Mucosa of descending colon (tissue), 3 donors: ENCODE data around the gene LCN1. TPM values are rescaled to one million over a fixed set of nuclear protein-coding genes. Genes with fewer than 3 reads are reported as not detected.

ENCODE experiments used
- ATAC-seq: fragments of 200-7000 bp; cut with Tn5 transposase; one replicate; pipeline ENCODE4 v1.9.1; 2020; ENCODE audit warnings: mild to moderate bottlenecking, moderate library complexity
- DNase-seq, 3 donors: peaks; one replicate each; pipeline ENCODE4 v3.0.0-alpha.2; 2020
- H3K36me3 ChIP-seq: fragments of 200-600 bp; one replicate; pipeline ENCODE4 v1.8.0; 2021; ENCODE audit warnings: low read depth, mild to moderate bottlenecking
- H3K4me1 ChIP-seq: fragments of 200-600 bp; one replicate; pipeline ENCODE4 v1.8.0; 2021; ENCODE audit warnings: low read depth, mild to moderate bottlenecking
- H3K4me3 ChIP-seq: fragments of 200-600 bp; one replicate; pipeline ENCODE4 v1.8.0; 2021; ENCODE audit warnings: mild to moderate bottlenecking
- H3K9me3 ChIP-seq: fragments of 200-600 bp; one replicate; pipeline ENCODE4 v1.8.0; 2021; ENCODE audit warnings: mild to moderate bottlenecking
- intact Hi-C, 2 donors: fragments of 100-400 bp; cut with DNase I in 1 of 2; cut with micrococcal nuclease in 1 of 2; formaldehyde crosslinking; loops; one replicate each; pipeline versions ENCODE4 v1.11.0 to v1.11.1; 2022; cut with DNase I, micrococcal nuclease
- total RNA-seq, 3 donors: library from RNA; stranded (reverse); fragmentation: NEBNext Ultra II Directional in 2 of 3; extraction: Animal tissue kit (Norgen Biotek cat#: 25700) in 2 of 3; gene quantifications; one replicate each; pipeline versions ENCODE4 v1.2.1 to v1.2.4, GENCODE V29; 2021 to 2023
- TF ChIP-seq, protein P1 (sequence below): fragments of 200-600 bp; IDR thresholded peaks from one replicate; pipeline ENCODE4 v1.8.0; 2022; ENCODE audit warnings: antibody characterized with exemption, mild to moderate bottlenecking
- donor health status: DM: no; HTN: no; CAD: no; lungs with moderate emphysema.
- donor health status: DM: no; HTN: no; CAD: no.
- donor health status: DM: no; HTN: yes; CAD: no.

Gene LCN1
- total RNA-seq, 3 donors from 2014 or later, result not detected

DNA sequence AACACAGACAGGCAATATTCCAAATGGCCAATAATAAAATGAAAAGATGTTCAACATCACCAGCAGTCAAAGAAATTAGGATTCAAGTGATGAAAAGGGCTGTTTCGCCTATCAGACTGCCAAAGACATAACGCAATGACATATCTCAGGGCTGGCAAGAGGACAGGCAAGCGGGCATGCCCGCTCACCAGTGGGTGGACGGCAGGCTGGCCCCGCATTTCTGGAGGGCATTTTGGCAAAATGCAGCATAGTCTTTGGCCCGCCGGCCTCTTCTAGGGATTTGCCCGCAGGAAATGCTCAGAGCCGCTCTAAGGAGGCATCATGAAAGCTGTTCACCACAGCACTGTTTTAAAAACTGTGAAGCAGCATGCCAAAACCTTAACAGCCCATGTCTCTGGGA is 43.0 kb upstream of the LCN1 start:
- Histone ChIP-seq H3K9me3 (no peaks in the 10 kb centered on the region), H3K36me3 (no peaks in the 10 kb centered on the region), H3K4me3 (no peak overlapping the region), H3K4me1 (peaks cover 14% of the 10 kb centered on the region)
- DNase-seq (peak in 1 of 3 donors; percentile 38), ATAC-seq (no peak)
- TF ChIP-seq, protein P1, sequence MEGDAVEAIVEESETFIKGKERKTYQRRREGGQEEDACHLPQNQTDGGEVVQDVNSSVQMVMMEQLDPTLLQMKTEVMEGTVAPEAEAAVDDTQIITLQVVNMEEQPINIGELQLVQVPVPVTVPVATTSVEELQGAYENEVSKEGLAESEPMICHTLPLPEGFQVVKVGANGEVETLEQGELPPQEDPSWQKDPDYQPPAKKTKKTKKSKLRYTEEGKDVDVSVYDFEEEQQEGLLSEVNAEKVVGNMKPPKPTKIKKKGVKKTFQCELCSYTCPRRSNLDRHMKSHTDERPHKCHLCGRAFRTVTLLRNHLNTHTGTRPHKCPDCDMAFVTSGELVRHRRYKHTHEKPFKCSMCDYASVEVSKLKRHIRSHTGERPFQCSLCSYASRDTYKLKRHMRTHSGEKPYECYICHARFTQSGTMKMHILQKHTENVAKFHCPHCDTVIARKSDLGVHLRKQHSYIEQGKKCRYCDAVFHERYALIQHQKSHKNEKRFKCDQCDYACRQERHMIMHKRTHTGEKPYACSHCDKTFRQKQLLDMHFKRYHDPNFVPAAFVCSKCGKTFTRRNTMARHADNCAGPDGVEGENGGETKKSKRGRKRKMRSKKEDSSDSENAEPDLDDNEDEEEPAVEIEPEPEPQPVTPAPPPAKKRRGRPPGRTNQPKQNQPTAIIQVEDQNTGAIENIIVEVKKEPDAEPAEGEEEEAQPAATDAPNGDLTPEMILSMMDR, result no peak
- intact Hi-C loops, result no loop called here

DNA sequence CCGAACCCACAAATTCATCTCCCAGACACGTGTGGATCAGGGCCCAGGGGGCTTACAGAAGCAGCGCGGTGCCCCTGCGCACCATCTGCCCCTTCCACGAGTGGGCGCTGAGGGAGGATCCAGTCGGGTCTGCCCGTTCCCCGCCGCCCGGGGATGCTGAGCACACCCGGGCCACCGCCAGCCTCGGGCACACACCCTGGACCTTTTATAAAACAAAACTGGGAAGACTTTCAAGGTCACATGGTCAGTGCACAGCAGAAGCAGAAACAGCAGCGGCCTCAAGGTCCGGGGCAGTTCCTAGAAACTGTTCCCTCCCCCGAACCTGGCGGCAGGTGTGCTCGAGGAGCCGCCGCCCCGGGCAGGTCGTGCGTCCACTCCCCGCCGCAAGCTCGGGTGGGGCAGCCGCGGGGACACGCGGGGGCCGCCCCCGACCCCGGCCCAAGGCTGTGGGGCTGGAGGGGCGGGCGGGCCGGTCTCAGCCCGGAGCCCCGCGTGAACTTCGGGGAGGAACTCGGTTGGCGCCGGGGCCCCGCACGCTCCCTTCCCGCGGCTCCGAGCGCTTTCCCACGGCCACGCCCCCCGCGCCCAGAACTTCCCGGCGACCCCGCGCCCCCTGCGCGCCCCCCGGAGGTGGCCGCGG is 42.3 kb upstream of the LCN1 start:
- Histone ChIP-seq H3K36me3 (no peaks in the 10 kb centered on the region), H3K4me3 (peak overlapping the region; percentile 46), H3K9me3 (no peaks in the 10 kb centered on the region), H3K4me1 (peaks cover 14% of the 10 kb centered on the region)
- peak; percentile 70 to 77 (median 72) for DNase-seq
- peak; percentile 79 for ATAC-seq
- intact Hi-C loops, result no loop called here
- TF ChIP-seq, protein P1, result no peak

DNA sequence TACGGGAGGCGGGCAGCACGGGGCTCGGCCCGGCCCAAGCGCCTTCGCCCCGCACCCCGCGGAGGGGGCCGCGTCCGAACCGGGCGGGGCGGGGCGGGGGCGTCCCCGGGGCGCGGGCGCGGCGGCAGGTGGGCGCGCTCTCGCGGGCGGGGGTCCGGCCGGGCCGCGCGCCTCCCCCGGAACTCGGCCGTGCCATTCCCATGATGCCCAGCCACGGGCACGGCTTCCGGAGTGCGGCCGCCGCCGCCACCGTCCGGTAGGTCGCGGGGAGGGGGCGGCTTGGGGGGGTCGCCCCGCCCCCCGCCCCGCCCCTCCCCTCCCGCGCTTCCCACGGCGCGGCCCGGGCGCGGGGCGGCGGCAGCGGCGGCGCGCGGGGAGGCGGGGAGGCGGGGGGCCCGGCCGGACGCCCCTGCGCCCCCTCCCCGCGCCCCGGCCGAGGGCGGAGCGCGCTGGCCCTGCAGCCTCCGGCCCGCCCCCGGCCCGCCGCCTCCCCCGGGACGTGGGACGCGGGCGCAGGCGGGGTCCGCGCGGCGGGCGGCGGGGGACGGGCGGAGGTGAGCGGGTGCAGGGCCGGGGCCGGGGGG is 41.7 kb upstream of the LCN1 start, which contains the start of gene PPP1R26:
TSS of gene PPP1R26 (plus strand) at position 314 of the 584 bp plus-strand sequence. CDS start 4,729 bp downstream, outside the sequence.
- peak; percentile 45 to 65 (median 60) for DNase-seq
- no peaks in the 10 kb centered on the region for H3K36me3 ChIP-seq
- peak; percentile 26 for ATAC-seq
- intact Hi-C loops, result no loop called here
- peaks cover 14% of the 10 kb centered on the region for H3K4me1 ChIP-seq
- H3K4me3 ChIP-seq, result peak within 1 kb of the TSS; percentile 65
- TF ChIP-seq, protein P1, result no peak
- no peaks in the 10 kb centered on the region for H3K9me3 ChIP-seq

DNA sequence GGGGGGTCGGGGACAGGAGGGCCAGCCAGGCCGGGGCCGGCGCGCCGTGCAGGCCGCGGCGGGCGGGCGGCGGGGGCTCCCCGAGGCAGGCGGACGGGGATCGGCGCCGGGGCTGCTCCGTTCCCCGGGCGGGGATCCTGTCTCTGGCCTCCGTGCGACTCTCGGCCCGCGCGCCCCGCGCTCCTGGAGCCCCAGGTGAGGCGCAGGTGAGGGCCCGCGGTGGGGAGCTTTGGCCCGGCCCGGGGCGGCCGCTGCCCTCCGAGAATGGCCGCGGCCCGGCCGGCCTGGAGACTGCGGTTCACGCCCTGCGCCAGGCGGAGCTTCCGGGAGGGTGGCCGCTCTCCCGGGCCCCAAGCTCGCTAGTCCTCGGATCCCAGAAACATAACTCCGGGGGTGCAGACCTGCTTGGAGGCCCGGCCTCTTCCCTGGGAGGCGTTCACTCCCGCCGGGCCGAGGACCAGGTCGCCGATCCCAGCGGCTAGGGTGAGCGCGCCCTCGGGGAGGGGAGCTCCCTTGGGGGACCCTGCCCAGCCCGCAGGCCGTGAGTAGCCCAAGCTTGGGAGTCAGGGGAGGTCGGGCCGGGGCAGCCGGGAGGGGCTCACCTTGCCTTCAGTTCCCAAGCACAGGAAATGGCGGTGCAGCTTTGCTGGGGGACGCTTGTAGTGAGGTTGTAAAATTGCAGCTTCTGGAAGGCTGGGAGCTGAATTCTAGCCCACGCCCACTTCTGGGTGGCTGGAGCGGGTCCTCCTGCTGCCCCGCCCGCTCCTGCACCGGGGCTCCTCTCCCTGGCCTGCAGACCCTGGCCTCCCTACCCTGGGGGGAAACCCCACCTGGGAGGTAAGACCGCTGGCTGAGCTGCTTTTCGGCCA is 40.9 kb upstream of the LCN1 start:
- Histone ChIP-seq H3K9me3 (no peaks in the 10 kb centered on the region), H3K4me3 (peak overlapping the region; percentile 65), H3K4me1 (peaks cover 14% of the 10 kb centered on the region), H3K36me3 (no peaks in the 10 kb centered on the region)
- ATAC-seq (peak; percentile 78), DNase-seq (peak; percentile 61 to 65 (median 64))
- TF ChIP-seq, protein P1, result no peak
- intact Hi-C loops, result no loop called here

DNA sequence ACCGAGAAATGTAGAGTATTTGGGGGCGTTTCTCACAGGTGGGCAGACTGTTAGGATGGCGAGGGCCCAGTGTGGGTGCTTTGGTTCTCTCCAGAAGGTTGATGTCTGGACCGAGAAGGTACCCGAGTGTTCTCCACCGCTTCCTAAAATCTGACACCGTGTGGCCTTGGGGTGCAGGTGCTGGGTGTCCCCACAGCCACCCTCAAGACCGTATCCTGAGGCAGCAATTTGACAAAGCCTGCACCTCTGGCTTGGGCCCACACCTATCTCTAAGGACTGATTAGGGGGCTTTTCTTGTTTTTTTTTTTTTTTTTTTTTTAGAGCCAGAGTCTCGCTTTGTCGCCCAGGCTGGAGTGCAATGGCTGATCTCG is 40.3 kb upstream of the LCN1 start:
- no peak for ATAC-seq
- TF ChIP-seq, protein P1, result no peak
- peaks cover 14% of the 10 kb centered on the region for H3K4me1 ChIP-seq
- intact Hi-C loops, result no loop called here
- no peaks in the 10 kb centered on the region for H3K36me3 ChIP-seq
- no peak for DNase-seq
- H3K4me3 ChIP-seq, result peak overlapping the region; percentile 65
- H3K9me3 ChIP-seq, result no peaks in the 10 kb centered on the region
